ENCODE measurements around the gene PRKN. TPM values are rescaled to one million over a fixed set of nuclear protein-coding genes. Genes with fewer than 3 reads are reported as not detected.

Gene PRKN
- total RNA-seq, 1 donor from 2014 or later: 25.5 TPM

GRCh38 chr6:161618831-161619454 lies 1108.6 kb downstream of the PRKN start:
- no peaks in the 10 kb centered on the region for H3K27me3 ChIP-seq (ENCODE audit: low read depth)
- TF ChIP-seq CTCF (IDR thresholded peaks at IDR 0.05; ENCODE audit: borderline replicate concordance): peak; percentile 45
- DNase-seq: peak; percentile 20
- H3K36me3 ChIP-seq: no peaks in the 10 kb centered on the region
- no peaks in the 10 kb centered on the region for H3K9me3 ChIP-seq (replicated peaks)
- peaks cover 16% of the 10 kb centered on the region for H3K4me1 ChIP-seq
- intact Hi-C loops (cut with micrococcal nuclease): no loop called here
- no peak overlapping the region for H3K27ac ChIP-seq (replicated peaks)
- H3K4me3 ChIP-seq: no peak overlapping the region

- Histone ChIP-seq H3K36me3 (no peaks in the 10 kb centered on the region), H3K27ac (replicated peaks) (no peak overlapping the region), H3K27me3 (ENCODE audit: low read depth) (no peaks in the 10 kb centered on the region), H3K4me3 (no peak overlapping the region), H3K9me3 (replicated peaks) (peaks cover 15% of the 10 kb centered on the region), H3K4me1 (peaks cover 6% of the 10 kb centered on the region)
- no peak for TF ChIP-seq CTCF (IDR thresholded peaks at IDR 0.05; ENCODE audit: borderline replicate concordance)
- no peak for DNase-seq
- intact Hi-C loops (cut with micrococcal nuclease): no loop called here
Measured at GRCh38 chr6:161613711-161614110, 1113.9 kb downstream of the PRKN start.

GRCh38 chr6:161608771-161609170 lies 1118.8 kb downstream of the PRKN start:
- Histone ChIP-seq H3K27me3 (ENCODE audit: low read depth) (no peaks in the 10 kb centered on the region), H3K4me3 (no peak overlapping the region), H3K4me1 (no peaks in the 10 kb centered on the region), H3K27ac (replicated peaks) (no peak overlapping the region), H3K9me3 (replicated peaks) (peaks cover 15% of the 10 kb centered on the region), H3K36me3 (no peaks in the 10 kb centered on the region)
- intact Hi-C loops (cut with micrococcal nuclease): no loop called here
- no peak for DNase-seq
- no peak for TF ChIP-seq CTCF (IDR thresholded peaks at IDR 0.05; ENCODE audit: borderline replicate concordance)

GRCh38 chr6:161607696-161608297 lies 1119.8 kb downstream of the PRKN start:
- no peaks in the 10 kb centered on the region for H3K36me3 ChIP-seq
- H3K9me3 ChIP-seq (replicated peaks): peaks cover 7% of the 10 kb centered on the region
- no peaks in the 10 kb centered on the region for H3K4me1 ChIP-seq
- DNase-seq: no peak
- no peak for TF ChIP-seq CTCF (IDR thresholded peaks at IDR 0.05; ENCODE audit: borderline replicate concordance)
- H3K27ac ChIP-seq (replicated peaks): no peak overlapping the region
- no peaks in the 10 kb centered on the region for H3K27me3 ChIP-seq (ENCODE audit: low read depth)
- intact Hi-C loops (cut with micrococcal nuclease): no loop called here
- no peak overlapping the region for H3K4me3 ChIP-seq

GRCh38 chr6:161602359-161602758 lies 1125.2 kb downstream of the PRKN start:
- no peaks in the 10 kb centered on the region for H3K4me1 ChIP-seq
- intact Hi-C loops (cut with micrococcal nuclease): no loop called here

More at GRCh38 chr6:161602359-161602758, 1125.2 kb downstream of the PRKN start:
- H3K36me3 ChIP-seq: no peaks in the 10 kb centered on the region
- DNase-seq: no peak
- no peaks in the 10 kb centered on the region for H3K27me3 ChIP-seq (ENCODE audit: low read depth)
- H3K4me3 ChIP-seq: no peak overlapping the region
- H3K27ac ChIP-seq (replicated peaks): no peak overlapping the region
- TF ChIP-seq CTCF (IDR thresholded peaks at IDR 0.05; ENCODE audit: borderline replicate concordance): no peak
- H3K9me3 ChIP-seq (replicated peaks): peaks cover 7% of the 10 kb centered on the region
